Measurements from ENCODE around the gene ASCL4. TPM values are rescaled to one million over a fixed set of nuclear protein-coding genes. Genes with fewer than 3 reads are reported as not detected.

ASCL4 gene
- total RNA-seq, 1 donor from 2014 or later = not detected

- Mint-ChIP-seq H3K27me3 (peaks cover 70% of the 10 kb centered on the region), H3K9me3 (no peaks in the 10 kb centered on the region), H3K27ac (no peak overlapping the region), H3K4me1 (ENCODE audit: unreplicated experiment) (no peaks in the 10 kb centered on the region), H3K36me3 (no peaks in the 10 kb centered on the region), H3K4me3 (no peak overlapping the region)
- TF ChIP-seq CTCF (conservative IDR thresholded peaks at IDR 0.05) = no peak
- DNase-seq (ENCODE audit: extremely low spot score, unreplicated experiment) = no peak
Observed at GRCh38 chr12:107779077-107779831, 4.8 kb downstream of the ASCL4 start.

- no peak for TF ChIP-seq CTCF (conservative IDR thresholded peaks at IDR 0.05)
- no peak for DNase-seq (ENCODE audit: extremely low spot score, unreplicated experiment)
- Mint-ChIP-seq H3K4me3 (no peak overlapping the region), H3K27me3 (peaks cover 60% of the 10 kb centered on the region), H3K4me1 (ENCODE audit: unreplicated experiment) (no peaks in the 10 kb centered on the region), H3K9me3 (no peaks in the 10 kb centered on the region), H3K36me3 (no peaks in the 10 kb centered on the region), H3K27ac (no peak overlapping the region)
Observed at GRCh38 chr12:107780298-107780697, 5.8 kb downstream of the ASCL4 start.

- no peaks in the 10 kb centered on the region for H3K36me3 Mint-ChIP-seq
- H3K27ac Mint-ChIP-seq = no peak overlapping the region
- no peak for DNase-seq (ENCODE audit: extremely low spot score, unreplicated experiment)
- peaks cover 44% of the 10 kb centered on the region for H3K27me3 Mint-ChIP-seq
- no peaks in the 10 kb centered on the region for H3K9me3 Mint-ChIP-seq
- H3K4me1 Mint-ChIP-seq (ENCODE audit: unreplicated experiment) = no peaks in the 10 kb centered on the region
- no peak overlapping the region for H3K4me3 Mint-ChIP-seq
- TF ChIP-seq CTCF (conservative IDR thresholded peaks at IDR 0.05) = no peak
Observed at GRCh38 chr12:107782067-107782466, 7.6 kb downstream of the ASCL4 start.

- no peaks in the 10 kb centered on the region for H3K4me1 Mint-ChIP-seq (ENCODE audit: unreplicated experiment)
- TF ChIP-seq CTCF (conservative IDR thresholded peaks at IDR 0.05) = no peak
- peaks cover 32% of the 10 kb centered on the region for H3K27me3 Mint-ChIP-seq
- no peak overlapping the region for H3K27ac Mint-ChIP-seq
- no peaks in the 10 kb centered on the region for H3K36me3 Mint-ChIP-seq
- H3K9me3 Mint-ChIP-seq = no peaks in the 10 kb centered on the region
- H3K4me3 Mint-ChIP-seq = no peak overlapping the region
- DNase-seq (ENCODE audit: extremely low spot score, unreplicated experiment) = no peak
Observed at GRCh38 chr12:107783406-107784376, 9.2 kb downstream of the ASCL4 start.

- H3K4me3 Mint-ChIP-seq = no peak overlapping the region
- no peaks in the 10 kb centered on the region for H3K36me3 Mint-ChIP-seq
- DNase-seq (ENCODE audit: extremely low spot score, unreplicated experiment) = no peak
- H3K27me3 Mint-ChIP-seq = peaks cover 21% of the 10 kb centered on the region
- no peak overlapping the region for H3K27ac Mint-ChIP-seq
- no peaks in the 10 kb centered on the region for H3K4me1 Mint-ChIP-seq (ENCODE audit: unreplicated experiment)
- H3K9me3 Mint-ChIP-seq = peaks cover 7% of the 10 kb centered on the region
- no peak for TF ChIP-seq CTCF (conservative IDR thresholded peaks at IDR 0.05)
Observed at GRCh38 chr12:107788281-107788680, 13.8 kb downstream of the ASCL4 start.
